Hematopoietic multipotent progenitor cell treated with erythropoietin and hydrocortisone succinate and interleukin-3 and kit ligand, for 17 days (in vitro differentiated cells): ENCODE data around the gene FBXL7.

Source experiments
- DNase-seq: peaks from one replicate; pipeline ENCODE4 v3.0.0-alpha.2; 2015; ENCODE audit warnings: low spot score

FBXL7 gene

DNA sequence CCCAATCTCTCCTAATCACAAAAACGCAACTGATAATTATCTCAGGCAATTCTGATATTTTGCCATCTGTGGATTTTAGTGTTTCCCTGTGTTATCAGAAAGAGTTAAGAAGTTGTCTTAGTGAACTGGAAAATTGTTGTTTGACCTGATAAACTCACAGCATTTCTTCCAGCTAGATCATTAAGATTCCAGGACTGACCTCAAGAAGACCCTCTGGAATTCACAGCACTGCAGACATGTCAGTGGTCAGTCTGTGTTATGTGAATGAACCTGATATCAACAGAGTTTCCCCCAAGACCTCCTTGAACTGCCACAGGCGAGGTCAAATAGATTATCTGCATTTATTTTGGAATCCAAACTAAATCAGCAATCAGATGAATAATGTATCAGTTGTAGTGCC is 174.7 kb downstream of the FBXL7 start:
- DNase-seq: no peak

GRCh38 chr5:15676591-15676990 is 176.6 kb downstream of the FBXL7 start:
- DNase-seq: no peak

DNA sequence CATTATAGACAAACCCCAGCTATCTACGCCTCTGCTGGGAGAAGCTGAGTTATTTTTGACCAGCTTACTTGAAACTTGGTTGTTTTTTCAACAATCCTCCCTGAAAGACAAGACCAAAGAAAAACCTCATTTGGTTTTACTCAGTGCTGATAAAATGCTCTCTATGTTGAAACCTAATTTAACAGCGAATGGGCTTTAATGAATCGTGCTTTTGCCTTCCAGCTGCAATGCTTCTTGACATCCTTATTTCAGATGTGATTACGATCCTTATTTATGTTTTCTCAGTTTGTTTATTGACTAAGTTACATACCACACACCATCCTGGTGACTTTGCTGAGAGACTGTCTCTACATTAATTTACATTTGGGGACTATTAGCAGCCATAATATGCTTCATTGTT is 179.2 kb downstream of the FBXL7 start:
- DNase-seq: no peak

GRCh38 chr5:15680455-15680854 is 180.5 kb downstream of the FBXL7 start:
- no peak for DNase-seq

DNA sequence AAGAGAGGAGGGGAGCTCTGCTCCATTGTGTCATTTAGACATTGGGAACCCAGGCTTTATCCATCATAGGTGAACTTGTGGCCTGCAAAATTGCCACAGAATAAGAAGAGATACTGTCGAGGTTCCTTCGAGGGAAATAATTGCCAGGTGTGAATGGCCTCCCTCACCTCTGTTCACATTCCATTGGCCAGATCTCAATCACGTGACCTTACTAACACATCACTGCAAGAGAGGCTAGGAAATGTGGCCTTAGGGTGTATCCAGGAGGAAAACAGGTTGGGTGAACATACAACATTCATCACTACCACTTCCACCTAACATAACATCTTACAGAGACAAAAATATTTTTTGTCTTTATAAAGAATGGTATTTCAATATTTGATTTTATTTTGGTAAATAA is 182.1 kb downstream of the FBXL7 start:
- DNase-seq: no peak

GRCh38 chr5:15682566-15682965 is 182.6 kb downstream of the FBXL7 start:
- no peak for DNase-seq

GRCh38 chr5:15683332-15683731 is 183.4 kb downstream of the FBXL7 start:
- DNase-seq: no peak

DNA sequence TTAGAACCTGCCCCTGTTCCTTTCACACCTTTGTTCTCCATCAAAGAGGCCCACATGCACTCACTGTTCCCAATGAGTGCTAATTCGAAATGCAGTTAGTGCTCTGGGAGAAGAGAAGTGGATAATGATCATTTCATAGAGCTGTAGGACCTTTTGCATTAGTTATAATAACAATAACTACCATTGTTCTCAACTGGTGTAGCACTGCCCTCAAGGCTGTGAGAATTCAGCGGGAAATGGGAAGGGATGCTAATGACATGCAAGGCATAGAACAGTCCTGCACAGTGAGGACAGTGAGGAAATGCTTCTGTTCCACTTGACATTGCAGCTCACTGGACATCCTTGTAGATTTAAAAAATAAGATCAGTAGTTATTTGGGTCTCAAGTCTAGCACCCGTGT is 187.4 kb downstream of the FBXL7 start:
- no peak for DNase-seq

- DNase-seq: no peak
Measured at GRCh38 chr5:15689836-15690235, 189.9 kb downstream of the FBXL7 start.

DNA sequence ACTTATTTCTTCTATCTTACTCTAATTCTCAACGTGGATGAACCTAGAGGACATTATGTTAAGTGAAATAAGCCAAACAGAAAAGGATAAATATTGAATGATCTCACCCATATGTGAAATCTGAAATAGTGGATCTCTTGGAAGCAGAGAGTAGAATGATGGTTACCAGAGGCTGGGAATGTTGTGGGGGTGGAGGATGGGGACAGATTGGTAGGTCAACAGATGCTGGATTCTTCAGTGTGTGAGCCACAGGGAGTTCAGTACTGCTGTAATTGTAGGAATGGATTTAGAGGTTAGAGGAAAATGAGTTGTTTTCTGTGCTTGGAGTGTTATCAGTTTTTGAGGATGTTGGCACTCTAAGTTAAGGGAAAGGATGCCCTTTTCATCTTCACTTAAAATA is 190.6 kb downstream of the FBXL7 start:
- DNase-seq: no peak

DNA sequence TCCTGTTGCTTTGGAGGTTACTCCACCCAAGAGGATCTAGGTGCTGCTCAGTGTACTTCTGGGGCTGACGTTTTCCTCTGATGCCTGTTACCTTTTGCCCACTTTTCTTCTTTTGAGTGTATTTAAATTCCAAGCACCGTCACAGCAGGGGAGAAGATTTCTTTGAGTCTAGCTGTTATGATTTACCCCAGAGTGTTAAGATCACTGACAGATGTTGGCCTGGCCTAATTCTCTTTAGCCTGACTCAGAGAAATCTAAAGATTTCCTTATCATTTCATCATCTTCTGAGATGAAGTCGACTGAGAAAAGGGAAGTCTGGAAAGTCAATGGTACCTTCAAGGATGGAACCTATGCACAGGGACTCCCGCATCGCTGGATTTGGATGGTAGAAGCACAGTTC is 191.5 kb downstream of the FBXL7 start:
- DNase-seq: no peak

- DNase-seq: no peak
Measured at GRCh38 chr5:15692706-15693381, 192.9 kb downstream of the FBXL7 start.

GRCh38 chr5:15693382-15693728 is 193.4 kb downstream of the FBXL7 start:
- no peak for DNase-seq

DNA sequence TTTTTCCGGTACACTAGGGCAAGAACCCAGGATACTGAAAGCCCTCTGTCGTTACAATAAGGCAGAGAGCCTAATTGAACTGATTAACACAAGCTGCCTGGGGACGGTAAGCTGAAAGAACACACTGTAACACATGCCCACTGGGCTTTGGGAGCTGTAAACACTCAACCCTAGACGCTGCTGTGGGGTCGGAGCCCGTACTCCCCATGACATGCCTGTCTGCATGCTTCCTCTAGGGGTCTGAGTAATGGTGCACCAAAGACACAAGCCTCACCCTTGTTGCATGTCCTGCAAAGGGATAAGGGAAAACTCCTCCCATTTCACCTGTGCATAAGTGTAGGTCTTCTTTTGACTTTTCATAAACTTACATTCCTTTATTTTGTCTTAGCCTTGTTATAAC is 194.0 kb downstream of the FBXL7 start:
- DNase-seq: no peak

- DNase-seq: no peak
Measured at GRCh38 chr5:15694696-15695214, 194.8 kb downstream of the FBXL7 start.

DNA sequence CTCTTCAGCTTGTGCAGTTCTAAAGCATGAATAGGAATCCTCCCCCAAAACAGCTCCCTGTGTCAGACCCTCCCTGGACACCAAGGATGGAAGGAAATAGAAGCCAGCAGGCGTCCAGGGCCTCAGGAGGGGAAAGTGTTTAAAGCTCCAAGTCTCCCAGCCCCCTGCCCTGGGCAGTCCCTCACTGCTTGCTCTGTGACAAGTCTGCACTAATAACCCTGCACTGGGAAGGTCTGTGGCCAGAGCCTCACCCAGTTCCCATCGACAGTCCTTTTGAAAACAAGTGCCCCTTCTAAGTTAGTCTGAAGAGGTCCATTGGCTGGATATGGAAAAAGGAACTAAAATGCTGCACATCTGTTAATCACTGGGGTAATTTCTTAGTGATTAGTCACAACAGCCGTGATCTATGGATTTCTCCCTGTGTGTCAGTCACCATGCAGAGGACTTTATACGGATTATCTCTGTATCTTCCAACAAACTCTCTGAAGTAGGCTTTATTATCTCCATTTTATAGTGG is 195.3 kb downstream of the FBXL7 start:
- DNase-seq: no peak

DNA sequence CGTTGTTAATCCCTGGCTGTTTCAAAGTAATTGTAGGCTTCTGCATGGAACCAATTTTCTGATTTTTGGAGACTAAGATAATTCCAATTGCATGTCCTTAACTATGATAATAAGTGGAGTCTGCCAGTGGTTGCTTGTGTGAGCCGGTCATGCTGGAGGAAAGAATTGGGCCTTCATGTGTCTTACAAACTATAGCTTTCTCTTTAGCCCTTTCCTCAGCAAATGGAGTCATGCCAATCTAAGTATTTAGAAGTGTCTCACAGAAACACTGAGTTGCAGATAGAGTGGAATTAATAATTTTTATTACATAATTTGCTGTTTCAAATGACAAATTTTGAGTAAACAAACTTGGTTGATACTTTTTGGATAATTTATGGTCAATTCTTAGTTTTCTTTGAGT is 200.4 kb downstream of the FBXL7 start:
- no peak for DNase-seq

- no peak for DNase-seq
Measured at GRCh38 chr5:15702102-15702501, 202.1 kb downstream of the FBXL7 start.

DNA sequence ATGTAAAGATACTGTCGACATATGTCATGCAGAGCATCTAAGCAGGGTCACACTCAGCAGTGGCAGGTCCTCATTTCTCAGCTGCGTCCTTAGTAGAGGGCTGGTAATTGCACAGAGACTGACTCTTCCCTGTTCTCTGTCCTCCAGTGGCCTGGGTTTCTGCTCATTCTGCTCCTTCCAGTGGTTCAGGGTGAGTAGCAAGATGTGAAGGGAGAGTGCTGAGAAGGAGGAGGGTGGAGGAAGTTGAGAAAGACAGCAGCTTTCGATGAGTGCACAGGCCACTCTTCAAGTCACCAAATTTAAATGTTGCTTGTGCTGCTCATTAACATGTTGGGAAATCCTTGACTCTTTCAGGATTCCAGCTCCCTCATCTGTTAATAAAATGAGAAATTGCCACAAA is 203.9 kb downstream of the FBXL7 start:
- no peak for DNase-seq

DNA sequence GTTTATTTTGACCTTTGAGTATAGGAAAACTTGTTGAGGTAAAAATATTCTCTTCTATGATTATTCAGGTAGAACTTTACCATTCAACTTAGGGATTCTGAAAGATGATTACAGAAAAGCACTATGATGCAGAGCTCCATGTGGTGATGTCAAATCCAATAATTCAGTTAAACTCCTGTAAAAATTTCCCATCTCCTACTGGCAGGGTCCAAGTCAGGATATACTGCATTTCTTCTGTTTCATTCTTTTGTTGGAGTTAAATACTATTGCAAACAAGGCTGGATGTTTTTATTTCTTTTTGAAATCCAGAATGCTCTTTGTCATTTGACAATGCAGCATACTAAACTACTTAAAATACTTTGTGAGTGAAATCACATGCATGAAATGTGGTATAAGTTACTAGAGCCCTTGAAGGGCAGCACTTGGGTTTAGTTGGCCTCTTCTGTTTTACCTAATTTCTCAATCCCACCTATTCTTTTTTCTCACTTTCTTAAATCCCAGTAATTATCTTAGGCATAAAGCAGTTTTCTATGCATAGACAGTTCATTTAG is 204.5 kb downstream of the FBXL7 start:
- no peak for DNase-seq

DNA sequence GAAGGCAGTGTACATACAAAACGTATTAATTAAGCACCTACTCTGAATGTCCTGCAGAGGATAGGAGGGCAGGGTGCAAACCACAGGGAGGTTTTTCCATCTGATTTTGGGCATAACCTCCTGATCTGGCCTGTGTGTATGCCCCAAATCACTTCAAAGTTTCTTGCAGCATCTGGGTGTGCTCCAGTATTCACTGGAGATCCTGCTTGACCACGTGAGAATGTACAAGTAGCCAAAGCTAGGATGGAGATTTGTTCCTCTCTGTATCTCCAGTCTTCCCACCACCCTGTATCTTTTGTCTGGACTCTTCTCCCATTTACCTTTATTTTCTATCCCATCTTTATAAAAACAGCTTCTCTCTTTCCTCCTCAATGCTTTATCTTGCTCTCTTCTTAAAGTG is 207.7 kb downstream of the FBXL7 start:
- DNase-seq: no peak

DNA sequence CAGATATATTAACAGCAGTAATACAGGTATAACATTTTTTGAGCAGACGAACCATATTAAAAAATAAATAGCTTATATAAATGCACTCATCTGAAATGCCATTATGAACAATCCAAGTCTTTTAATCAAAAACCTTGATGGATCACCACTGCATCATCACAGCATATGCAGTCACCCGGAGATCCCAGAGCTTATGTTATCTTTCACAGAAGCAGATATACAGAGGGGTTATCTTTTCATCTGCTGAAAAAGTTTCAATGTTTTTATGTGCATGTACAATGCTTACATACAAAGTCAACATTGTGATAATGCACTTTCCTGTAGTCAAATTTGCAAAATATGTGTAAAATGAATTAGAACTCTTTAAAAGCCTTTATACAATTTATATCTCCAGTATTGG is 211.9 kb downstream of the FBXL7 start:
- DNase-seq: no peak

DNA sequence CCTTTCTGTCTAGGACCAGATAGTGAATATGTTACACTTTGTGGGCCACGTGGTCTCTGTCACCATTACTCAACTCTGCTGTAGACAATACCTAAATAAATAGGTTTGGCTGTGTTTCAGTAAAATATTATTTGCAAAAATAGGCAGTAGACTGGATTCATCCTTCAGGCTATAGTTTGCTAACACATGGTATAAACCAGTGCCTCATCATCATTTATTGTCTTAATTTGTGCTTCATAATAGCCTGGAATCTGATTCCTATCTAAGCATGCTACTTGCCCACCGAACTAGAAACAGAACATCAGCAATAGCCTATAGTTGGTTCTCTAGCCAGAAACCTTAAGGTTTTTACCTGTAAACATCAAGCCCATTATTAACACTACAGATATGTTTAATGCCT is 215.6 kb downstream of the FBXL7 start:
- DNase-seq: no peak

- no peak for DNase-seq
Measured at GRCh38 chr5:15715967-15716366, 216.0 kb downstream of the FBXL7 start.
